Astrocyte (in vitro differentiated cells and primary cell): ENCODE data around the gene CD19.

Experiments
- EZH2 ChIP-seq: IDR thresholded peaks from 2 replicates; pipeline ENCODE4 v1.6.1; 2012; ENCODE audit warnings: mild to moderate bottlenecking, low read length, inconsistent platforms; ENCODE audit not compliant: insufficient read depth
- TF ChIP-seq, protein P1 (sequence below): IDR thresholded peaks from 2 replicates; pipeline ENCODE4 v1.5.1; 2011; ENCODE audit warnings: low read depth, mild to moderate bottlenecking, inconsistent platforms, low read length, moderate library complexity; ENCODE audit not compliant: insufficient read depth

DNA sequence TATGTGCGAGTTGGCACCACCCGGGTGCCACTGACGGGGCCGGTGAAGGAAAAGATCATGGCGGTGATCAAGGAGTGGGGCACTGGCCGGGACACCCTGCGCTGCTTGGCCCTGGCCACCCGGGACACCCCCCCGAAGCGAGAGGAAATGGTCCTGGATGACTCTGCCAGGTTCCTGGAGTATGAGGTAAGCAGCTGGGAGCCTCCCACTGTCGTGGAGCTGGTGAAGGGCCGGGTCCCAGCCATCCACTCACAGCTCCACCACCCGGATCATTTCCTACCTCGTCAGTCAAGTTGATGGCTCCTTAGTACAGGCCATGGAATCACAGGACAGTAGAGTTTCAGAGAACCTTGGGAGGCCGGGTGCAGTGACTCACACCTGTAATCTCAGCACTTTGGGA lies 33.5 kb upstream of the CD19 start:
- TF ChIP-seq, protein P1, sequence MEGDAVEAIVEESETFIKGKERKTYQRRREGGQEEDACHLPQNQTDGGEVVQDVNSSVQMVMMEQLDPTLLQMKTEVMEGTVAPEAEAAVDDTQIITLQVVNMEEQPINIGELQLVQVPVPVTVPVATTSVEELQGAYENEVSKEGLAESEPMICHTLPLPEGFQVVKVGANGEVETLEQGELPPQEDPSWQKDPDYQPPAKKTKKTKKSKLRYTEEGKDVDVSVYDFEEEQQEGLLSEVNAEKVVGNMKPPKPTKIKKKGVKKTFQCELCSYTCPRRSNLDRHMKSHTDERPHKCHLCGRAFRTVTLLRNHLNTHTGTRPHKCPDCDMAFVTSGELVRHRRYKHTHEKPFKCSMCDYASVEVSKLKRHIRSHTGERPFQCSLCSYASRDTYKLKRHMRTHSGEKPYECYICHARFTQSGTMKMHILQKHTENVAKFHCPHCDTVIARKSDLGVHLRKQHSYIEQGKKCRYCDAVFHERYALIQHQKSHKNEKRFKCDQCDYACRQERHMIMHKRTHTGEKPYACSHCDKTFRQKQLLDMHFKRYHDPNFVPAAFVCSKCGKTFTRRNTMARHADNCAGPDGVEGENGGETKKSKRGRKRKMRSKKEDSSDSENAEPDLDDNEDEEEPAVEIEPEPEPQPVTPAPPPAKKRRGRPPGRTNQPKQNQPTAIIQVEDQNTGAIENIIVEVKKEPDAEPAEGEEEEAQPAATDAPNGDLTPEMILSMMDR: no peak
- no peak for TF ChIP-seq EZH2
